ENCODE measurements around the gene ARHGEF19. TPM values are rescaled to one million over a fixed set of nuclear protein-coding genes. Genes with fewer than 3 reads are reported as not detected.
A peak's percentile ranks its signal among the peaks of the same experiment; 100 is the strongest.

Gene ARHGEF19
- total and polyA plus RNA-seq, 2 of the 13 experiments (the other 11 are each of a cell fraction or from before 2014, with no cell fraction given), result 1.7 to 1.8 TPM

- peaks cover 7 to 17% of the 10 kb centered on the region in 2 experiments; a peak in 3 of 5 replicates for H3K27me3 ChIP-seq (ENCODE audit: control insufficient read depth in 1 of 2, insufficient read depth in 2 of 2, low read length in 2 of 2)
- intact Hi-C loops (cut with micrococcal nuclease; ENCODE audit: unreplicated experiment) (no loop called here), in situ Hi-C loops (cut with HindIII; ENCODE audit: extremely low pct_ligation_motif_present, low pct_unique_long_range_greater_than_20kb) (no loop called here)
- ATAC-seq (peak; percentile 6; the same call in 2 of the 3 replicates), FAIRE-seq (no peak), DNase-seq (ENCODE audit: low spot score) (no peak)
- H3K4me3 ChIP-seq (replicated peaks in 1 of 3; ENCODE audit: insufficient read depth in 1 of 3, low read depth in 2 of 3, low read length in 3 of 3), result peak overlapping the region in 1 of 3 experiments; percentile 53; a peak in 1 of 6 replicates
- WGBS (ENCODE audit: low lambda C conversion rate), result 71% methylated on average over 5 of the region's 19 CpGs
- BruUV-seq (replicated peaks), result no TSS peak
- H3K4me2 ChIP-seq (ENCODE audit: low read depth, low read length), result peak overlapping the region; percentile 75
- H2AFZ ChIP-seq (ENCODE audit: low read length), result no peak overlapping the region
- ChIA-PET POLR2A (interaction anchor here (0.8 to 1.6 kb wide), 2 partner anchors 10 to 16 kb away, joined by 3 to 6 read pairs; partner anchors contain the start of gene EPHA2), CTCF (ENCODE audit: low intra/inter-chr PET ratio, low total read pairs) (no interaction called here)
- H3K9me3 ChIP-seq (ENCODE audit: low read length), result no peaks in the 10 kb centered on the region
- H3K9ac ChIP-seq (ENCODE audit: insufficient read depth, low read depth, low read length), result peak overlapping the region; percentile 32; the same call in 1 of the 2 replicates
- no peaks in the 10 kb centered on the region for H3K36me3 ChIP-seq (replicated peaks in 1 of 2; ENCODE audit: control insufficient read depth in 1 of 2, insufficient read depth in 2 of 2, low read length in 2 of 2)
- H3K79me2 ChIP-seq (ENCODE audit: insufficient read depth, low read length), result no peaks in the 10 kb centered on the region
- H4K20me1 ChIP-seq (ENCODE audit: insufficient read depth, low read length), result no peaks in the 10 kb centered on the region
- no peak overlapping the region for H3K27ac ChIP-seq (ENCODE audit: extremely low read length, insufficient read depth, low read length)
- peaks cover 90% of the 10 kb centered on the region for H3K4me1 ChIP-seq (ENCODE audit: insufficient read depth, low read length)
- TF ChIP-seq ZSCAN22 (CRISPR knock-in tag; IDR thresholded peaks at IDR 0.05) (peak; percentile 99), SMARCC2 (IDR thresholded peaks at IDR 0.05) (no peak), DRAP1 (CRISPR knock-in tag; IDR thresholded peaks at IDR 0.05) (no peak), ZNF317 (CRISPR knock-in tag; IDR thresholded peaks at IDR 0.05) (no peak), WIZ (CRISPR knock-in tag; IDR thresholded peaks at IDR 0.05) (no peak), KAT8 (CRISPR knock-in tag; IDR thresholded peaks at IDR 0.05) (no peak), ZC3H4 (CRISPR knock-in tag; IDR thresholded peaks at IDR 0.05; ENCODE audit: borderline replicate concordance) (no peak), PAXIP1 (CRISPR knock-in tag; conservative IDR thresholded peaks at IDR 0.05) (0 out of 2 replicates have a peak, but pooled peaks have one; percentile 11), ARID4A (CRISPR knock-in tag; IDR thresholded peaks at IDR 0.05; ENCODE audit: borderline replicate concordance) (peak; percentile 33; the same call in 1 of the 2 replicates), ZNF770 (CRISPR knock-in tag; IDR thresholded peaks at IDR 0.05) (peak; percentile 92), ONECUT2 (CRISPR knock-in tag; IDR thresholded peaks at IDR 0.05) (no peak), RXRA (CRISPR knock-in tag; IDR thresholded peaks at IDR 0.05) (0 out of 2 replicates have a peak, but pooled peaks have one; percentile 27), HES4 (CRISPR knock-in tag; IDR thresholded peaks at IDR 0.05; ENCODE audit: borderline replicate concordance) (no peak)
Observed at GRCh38 chr1:16171314-16172151, 40.9 kb downstream of the ARHGEF19 start.

Measured in HepG2 (cell line).